ENCODE measurements around the gene ALDH1L2.
A peak's percentile ranks its signal among the peaks of the same experiment; 100 is the strongest.

Gene ALDH1L2

GRCh38 chr12:105083031-105083430 lies 1.2 kb downstream of the ALDH1L2 start:
- DNase-seq: no peak

DNA sequence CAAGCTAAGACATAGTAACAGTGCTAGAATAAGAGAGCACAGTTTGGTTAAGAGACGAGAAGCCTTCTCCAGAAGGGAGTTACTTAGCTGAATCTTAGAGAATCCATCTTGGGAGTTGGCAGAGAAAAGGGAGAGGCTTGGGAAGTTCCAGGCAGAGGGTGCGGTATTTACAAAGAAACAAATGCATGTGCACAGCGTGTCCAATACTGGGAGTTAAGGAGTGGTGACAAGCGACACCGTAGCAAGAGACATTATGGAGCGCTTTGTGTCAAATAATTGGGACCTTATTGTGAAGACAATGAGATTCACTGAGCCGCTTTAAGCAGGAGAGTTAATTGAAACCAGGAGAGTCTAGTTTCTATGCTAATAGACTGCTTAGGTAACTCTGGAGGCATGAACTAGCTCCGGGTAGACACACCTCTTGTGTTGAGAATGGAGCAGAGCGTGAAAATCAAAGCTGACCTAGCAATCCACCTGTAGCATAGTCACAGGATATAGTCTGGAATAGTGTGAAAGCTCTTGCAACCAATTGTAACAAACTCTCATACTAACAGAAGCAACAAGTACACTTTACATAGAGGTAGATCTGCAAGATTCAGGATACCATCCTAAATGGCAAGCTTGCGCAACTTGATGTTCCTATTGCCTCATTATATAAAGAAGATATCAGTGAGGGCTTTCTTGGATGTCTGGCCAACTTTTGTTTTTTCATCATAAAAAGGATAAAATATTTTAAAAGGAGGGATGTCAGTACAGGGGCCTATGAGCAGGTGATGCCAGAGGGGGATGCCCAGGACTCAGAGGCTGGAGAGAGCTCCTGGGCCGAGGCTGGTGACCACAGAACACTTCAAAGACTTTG lies 5.3 kb downstream of the ALDH1L2 start:
- DNase-seq: no peak

GRCh38 chr12:105077435-105077834 lies 6.8 kb downstream of the ALDH1L2 start:
- no peak for DNase-seq

DNA sequence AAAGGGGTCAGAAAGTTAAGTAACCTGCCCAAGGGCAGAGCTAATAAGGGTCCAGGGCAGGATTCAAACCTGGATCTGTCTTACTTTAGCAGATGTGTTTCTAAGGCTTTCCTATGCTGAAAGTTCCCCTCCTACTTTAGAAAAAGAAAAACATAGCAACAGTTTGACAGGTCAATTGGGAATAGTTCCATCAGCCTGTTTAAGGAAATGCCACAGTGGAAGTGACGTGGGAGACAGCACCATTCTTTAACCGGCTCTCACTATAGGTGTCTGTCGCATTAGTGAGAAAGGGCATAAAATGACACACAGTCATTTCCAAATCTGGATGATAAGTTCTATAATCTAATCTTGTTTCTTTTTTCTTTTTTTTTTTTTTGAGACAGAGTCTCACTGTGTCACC lies 7.3 kb downstream of the ALDH1L2 start:
- no peak for DNase-seq

GRCh38 chr12:105076098-105076497 lies 8.2 kb downstream of the ALDH1L2 start:
- DNase-seq: no peak

DNA sequence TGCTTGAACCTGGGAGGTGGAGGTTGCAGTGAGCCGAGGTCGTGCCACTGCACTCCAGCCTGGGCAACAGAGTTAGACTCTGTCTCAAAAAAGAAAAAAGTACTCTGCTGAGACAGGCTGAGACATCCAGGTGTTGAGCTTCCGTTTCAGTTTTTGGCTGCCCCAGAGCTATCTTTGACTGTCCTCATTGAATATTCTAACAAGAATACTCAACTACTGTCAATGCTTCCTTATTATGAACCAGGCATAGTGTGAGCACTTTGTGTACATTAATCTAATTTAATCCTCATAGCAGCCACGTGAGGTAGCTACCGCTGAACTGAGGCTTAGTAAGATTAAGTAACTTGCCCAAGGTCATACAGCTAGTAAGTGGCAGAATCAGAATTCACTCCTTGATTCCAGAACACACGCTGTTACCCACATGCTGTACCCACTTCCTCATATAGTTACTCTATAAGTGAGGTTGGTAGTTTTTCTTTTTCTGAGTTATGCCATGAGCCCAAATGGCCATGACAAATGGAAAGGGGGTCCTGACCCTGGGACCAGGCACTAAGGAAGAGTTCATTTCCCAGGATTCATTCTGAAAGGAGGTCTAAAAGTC lies 11.3 kb downstream of the ALDH1L2 start:
- no peak for DNase-seq

- DNase-seq: no peak
Observed at GRCh38 chr12:105071981-105072380, 12.3 kb downstream of the ALDH1L2 start.

DNA sequence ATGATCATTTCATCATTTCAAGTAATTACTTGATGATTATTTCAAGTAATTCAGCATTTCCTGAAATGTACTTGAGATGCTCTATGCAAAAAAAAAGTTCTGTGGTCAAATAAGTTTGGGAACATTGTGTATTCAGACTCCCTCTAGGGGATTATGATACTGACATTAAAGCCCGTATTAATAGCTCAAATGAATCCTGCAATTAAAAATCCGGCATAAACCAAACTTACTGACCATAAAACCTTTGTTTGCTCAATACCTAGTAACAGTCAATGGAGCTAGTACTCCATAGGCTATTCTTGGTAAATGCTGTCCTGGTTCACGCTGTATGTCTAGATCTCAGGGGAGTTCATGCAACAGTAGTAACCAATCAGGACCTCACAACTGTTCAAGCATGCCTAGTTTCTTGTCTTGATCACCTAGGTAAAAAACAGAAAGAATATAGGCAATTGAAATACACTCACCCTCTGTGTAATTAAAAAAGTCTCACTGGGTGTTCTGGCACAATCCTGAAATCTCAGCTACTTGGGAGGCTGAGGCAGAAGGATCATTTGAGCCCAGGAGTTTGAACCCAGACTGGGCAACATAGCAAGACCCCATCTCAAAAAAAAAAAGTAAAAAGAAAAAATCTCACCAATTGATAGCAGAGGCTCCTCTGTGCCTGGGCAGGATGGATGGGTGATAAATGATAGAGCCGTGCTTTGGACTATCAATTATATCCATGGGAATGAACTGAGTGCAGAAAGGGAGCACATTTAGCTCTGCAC lies 14.1 kb downstream of the ALDH1L2 start:
- DNase-seq: no peak

GRCh38 chr12:105067511-105068031 lies 16.7 kb downstream of the ALDH1L2 start:
- DNase-seq: no peak

DNA sequence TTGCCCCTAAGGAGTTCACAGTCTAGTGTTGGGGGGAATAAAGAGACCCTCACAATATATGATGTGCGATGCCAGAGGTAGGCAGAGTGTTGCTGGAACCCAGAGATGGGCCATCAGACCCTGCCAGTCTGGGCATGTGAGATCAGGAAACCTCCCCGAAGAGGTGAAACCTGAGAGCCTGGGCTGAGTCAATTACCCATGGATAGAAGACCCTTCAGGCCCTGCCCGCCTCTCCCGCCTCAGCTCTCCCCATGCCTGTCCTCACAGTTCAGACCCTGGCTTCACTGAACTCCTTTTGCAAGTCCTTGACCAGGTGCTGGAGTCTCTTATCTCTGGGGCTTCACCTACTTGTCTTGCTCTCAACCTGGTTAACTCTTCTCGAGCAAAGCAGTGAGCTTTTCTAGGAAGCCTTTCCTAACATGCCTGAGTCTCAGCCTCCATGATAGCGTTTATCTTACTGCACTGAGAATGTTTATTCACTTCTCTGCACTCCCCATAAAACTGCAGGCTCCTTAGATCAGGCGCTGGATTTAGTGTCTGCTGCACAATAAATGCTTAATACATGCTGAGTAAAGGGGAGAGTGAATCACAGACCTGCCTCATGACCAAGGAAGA lies 19.6 kb downstream of the ALDH1L2 start:
- DNase-seq: no peak

GRCh38 chr12:105060715-105061378 lies 23.4 kb downstream of the ALDH1L2 start:
- no peak for DNase-seq

GRCh38 chr12:105057174-105057573 lies 27.1 kb downstream of the ALDH1L2 start:
- no peak for DNase-seq

DNA sequence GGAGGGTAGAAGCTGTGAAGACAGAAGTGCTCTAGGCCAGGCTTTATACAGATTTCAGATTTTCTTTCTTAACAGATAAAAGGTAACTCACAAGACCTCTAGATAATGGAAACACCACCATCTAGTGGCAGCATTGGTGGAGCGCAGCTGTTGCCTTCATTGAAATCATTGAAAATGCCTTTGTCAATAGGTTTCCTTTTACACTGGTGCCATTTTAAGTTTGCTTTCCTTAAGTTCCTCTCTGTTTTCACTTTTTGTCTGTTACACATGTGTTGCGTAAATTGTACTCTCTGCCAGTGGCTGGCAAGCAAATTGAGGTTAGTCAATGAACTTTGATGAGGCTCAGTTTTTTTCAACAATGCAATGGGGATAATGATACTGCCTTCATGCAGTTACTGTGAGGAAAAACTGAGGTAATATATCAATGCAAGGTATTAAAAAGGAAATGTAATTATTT lies 31.1 kb downstream of the ALDH1L2 start:
- peak; percentile 73 for DNase-seq

GRCh38 chr12:105051981-105052380 lies 32.3 kb downstream of the ALDH1L2 start:
- no peak for DNase-seq

DNA sequence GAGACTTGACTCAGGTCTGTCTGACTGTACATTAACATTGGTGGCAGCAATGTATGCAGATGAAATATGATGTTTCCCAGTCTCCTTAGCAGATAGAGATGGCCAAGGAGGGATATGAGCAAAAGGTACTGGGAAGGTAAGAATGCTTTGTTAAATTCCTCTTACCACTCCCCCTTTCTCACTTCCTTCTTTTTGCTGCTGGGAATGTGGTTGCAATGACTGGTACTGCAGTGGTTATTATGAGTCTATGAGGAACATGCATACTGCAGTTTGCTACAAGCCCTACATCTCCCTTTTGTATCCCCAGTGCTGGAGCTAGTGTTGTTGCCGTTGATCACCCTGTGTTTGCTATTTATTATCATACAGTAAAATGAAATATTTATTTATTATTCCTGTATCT lies 35.9 kb downstream of the ALDH1L2 start:
- DNase-seq: no peak

DNA sequence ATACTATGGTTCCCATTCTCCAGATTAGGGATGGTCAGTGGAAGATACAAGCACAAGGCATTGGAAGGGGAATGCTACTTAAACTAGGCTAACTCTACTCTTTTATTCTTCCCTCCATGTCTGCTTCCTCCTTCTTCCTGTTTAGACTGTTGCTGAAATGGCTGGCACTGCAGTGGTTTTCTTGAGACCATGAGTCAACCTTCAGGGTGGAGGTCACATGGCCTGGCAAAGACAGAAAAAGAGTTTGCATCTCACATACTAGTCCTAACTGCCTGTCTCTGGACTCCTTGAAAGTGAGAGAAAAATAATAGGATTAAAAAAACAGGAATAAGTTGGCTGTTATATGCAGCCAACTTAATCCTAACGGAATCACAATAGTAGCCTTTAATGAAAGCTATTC lies 37.0 kb downstream of the ALDH1L2 start:
- no peak for DNase-seq

- no peak for DNase-seq
Observed at GRCh38 chr12:105041186-105041585, 43.1 kb downstream of the ALDH1L2 start.

GRCh38 chr12:105040476-105040875 lies 43.8 kb downstream of the ALDH1L2 start:
- no peak for DNase-seq

- DNase-seq: no peak
Observed at GRCh38 chr12:105036937-105037649, 47.2 kb downstream of the ALDH1L2 start.

GRCh38 chr12:105033851-105034250 lies 50.4 kb downstream of the ALDH1L2 start:
- no peak for DNase-seq

- DNase-seq: no peak
Observed at GRCh38 chr12:105032703-105033357, 51.4 kb downstream of the ALDH1L2 start.
